Chondrocyte (in vitro differentiated cells): ENCODE measurements around the gene GRIK4. TPM values are rescaled to one million over a fixed set of nuclear protein-coding genes. Genes with fewer than 3 reads are reported as not detected.

Source experiments
- DNase-seq: peaks from one replicate; pipeline ENCODE4 v3.0.0; 2021; ENCODE audit warnings: mixed read lengths, low spot score
- H3K27ac Mint-ChIP-seq: one replicate; pipeline ENCODE4 v1.8.0; 2021; ENCODE audit warnings: mild to moderate bottlenecking, moderate library complexity, mixed read lengths; ENCODE audit not compliant: unreplicated experiment
- H3K27me3 Mint-ChIP-seq: 2 replicates; pipeline ENCODE4 v1.8.0; 2021; ENCODE audit warnings: low read depth, mixed read lengths
- H3K36me3 Mint-ChIP-seq: 2 replicates; pipeline ENCODE4 v1.8.0; 2021; ENCODE audit warnings: low read depth, mixed read lengths
- H3K4me1 Mint-ChIP-seq: 2 replicates; pipeline ENCODE4 v1.8.0; 2021; ENCODE audit warnings: low read depth, mild to moderate bottlenecking, mixed read lengths
- H3K4me3 Mint-ChIP-seq: one replicate; pipeline ENCODE4 v1.8.0; 2021; ENCODE audit warnings: mild to moderate bottlenecking, moderate library complexity, mixed read lengths; ENCODE audit not compliant: unreplicated experiment
- H3K9me3 Mint-ChIP-seq: 2 replicates; pipeline ENCODE4 v1.8.0; 2021; ENCODE audit warnings: low read depth, mixed read lengths
- total RNA-seq: library from RNA; stranded (reverse); gene quantifications from 3 replicates; pipeline ENCODE4 v1.2.1, GENCODE V29; 2021
- TF ChIP-seq, protein P1 (sequence below): fragments of 200-600 bp; sonication (generic); IDR thresholded peaks from 2 replicates; pipeline ENCODE4 v1.5.0; 2021; ENCODE audit warnings: antibody characterized with exemption, mild to moderate bottlenecking, moderate library complexity

The GRIK4 gene
- total RNA-seq, 1 donor from 2014 or later = 0.37 TPM

DNA sequence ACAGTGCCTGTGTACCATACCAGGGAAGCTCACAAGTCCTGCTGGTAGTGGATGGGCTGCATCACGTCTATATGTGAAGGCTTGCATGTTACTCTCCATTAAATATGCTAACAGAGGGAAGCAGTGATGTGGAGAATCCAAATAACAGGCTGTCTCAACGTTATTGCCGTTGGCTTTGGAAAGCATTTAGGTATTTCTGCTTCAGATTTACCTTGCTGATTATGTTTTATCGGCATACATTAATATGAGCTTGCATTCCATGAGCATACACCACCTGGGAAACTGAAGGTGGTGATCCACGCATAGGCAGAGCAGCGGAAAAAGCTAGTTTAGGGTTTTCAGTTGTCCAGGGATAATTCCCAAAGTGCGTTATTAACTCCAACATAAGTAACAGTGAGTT, 175.0 kb downstream of the GRIK4 start:
- H3K4me1 Mint-ChIP-seq = no peaks in the 10 kb centered on the region
- H3K36me3 Mint-ChIP-seq = no peaks in the 10 kb centered on the region
- DNase-seq = no peak
- TF ChIP-seq, protein P1, sequence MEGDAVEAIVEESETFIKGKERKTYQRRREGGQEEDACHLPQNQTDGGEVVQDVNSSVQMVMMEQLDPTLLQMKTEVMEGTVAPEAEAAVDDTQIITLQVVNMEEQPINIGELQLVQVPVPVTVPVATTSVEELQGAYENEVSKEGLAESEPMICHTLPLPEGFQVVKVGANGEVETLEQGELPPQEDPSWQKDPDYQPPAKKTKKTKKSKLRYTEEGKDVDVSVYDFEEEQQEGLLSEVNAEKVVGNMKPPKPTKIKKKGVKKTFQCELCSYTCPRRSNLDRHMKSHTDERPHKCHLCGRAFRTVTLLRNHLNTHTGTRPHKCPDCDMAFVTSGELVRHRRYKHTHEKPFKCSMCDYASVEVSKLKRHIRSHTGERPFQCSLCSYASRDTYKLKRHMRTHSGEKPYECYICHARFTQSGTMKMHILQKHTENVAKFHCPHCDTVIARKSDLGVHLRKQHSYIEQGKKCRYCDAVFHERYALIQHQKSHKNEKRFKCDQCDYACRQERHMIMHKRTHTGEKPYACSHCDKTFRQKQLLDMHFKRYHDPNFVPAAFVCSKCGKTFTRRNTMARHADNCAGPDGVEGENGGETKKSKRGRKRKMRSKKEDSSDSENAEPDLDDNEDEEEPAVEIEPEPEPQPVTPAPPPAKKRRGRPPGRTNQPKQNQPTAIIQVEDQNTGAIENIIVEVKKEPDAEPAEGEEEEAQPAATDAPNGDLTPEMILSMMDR = no peak
- no peak overlapping the region for H3K27ac Mint-ChIP-seq
- peaks cover 58% of the 10 kb centered on the region for H3K27me3 Mint-ChIP-seq
- no peak overlapping the region for H3K4me3 Mint-ChIP-seq
- H3K9me3 Mint-ChIP-seq = no peaks in the 10 kb centered on the region

DNA sequence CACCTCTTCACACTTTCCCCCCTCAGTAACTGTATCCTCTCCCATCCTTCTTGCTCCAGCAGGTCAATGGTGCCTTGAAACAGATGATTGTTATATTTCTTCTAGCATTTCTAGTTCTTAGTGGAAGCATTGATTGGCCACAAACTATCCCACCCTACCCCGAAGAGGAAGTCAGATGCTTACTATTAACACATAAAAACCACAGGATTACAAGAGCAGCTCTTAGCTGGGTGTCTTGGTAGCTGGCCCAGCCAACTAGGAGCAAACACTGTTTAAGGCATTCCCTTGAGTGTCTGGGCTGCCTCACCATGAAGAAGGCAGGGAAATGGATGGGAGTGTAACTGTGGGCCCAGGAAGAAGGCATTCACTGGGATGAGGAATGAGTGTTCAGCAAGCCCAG, 176.6 kb downstream of the GRIK4 start:
- DNase-seq = no peak
- H3K9me3 Mint-ChIP-seq = no peaks in the 10 kb centered on the region
- TF ChIP-seq, protein P1 = no peak
- no peak overlapping the region for H3K27ac Mint-ChIP-seq
- H3K4me1 Mint-ChIP-seq = no peaks in the 10 kb centered on the region
- H3K36me3 Mint-ChIP-seq = peaks cover 2% of the 10 kb centered on the region
- H3K4me3 Mint-ChIP-seq = no peak overlapping the region
- H3K27me3 Mint-ChIP-seq = peaks cover 60% of the 10 kb centered on the region

DNA sequence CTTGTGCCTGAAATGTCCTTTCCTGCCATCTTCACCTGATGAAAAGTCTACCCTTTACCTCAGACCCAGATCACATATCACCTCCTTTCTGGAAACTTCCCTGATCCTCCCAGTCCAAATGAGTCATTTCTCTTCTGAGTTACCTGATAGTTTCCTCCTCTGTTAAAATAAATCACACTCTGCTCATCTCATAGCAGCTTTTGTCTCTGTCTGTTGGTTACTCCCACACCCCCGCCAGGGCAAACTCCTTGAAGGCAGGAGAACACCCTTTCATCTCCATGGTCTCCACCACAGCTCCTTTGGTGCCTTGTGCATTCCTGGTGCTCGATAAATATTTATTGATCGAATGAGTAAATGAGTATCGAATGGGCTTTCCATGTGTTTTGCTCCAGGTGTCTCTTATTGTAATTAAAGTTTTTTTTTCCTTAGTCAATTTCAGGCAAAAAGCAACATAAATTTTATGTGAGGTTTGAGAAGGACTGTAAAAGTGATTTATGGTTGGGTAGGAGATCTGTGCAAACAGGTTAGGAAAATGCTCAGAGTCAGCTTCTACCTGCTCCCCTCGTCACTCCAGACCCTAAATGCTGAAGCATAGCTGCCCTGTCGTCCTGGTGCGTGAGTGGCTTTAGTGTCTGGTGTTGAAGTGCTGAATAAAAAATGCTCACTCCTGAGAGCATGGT, 178.2 kb downstream of the GRIK4 start:
- peaks cover 2% of the 10 kb centered on the region for H3K36me3 Mint-ChIP-seq
- no peak overlapping the region for H3K27ac Mint-ChIP-seq
- H3K27me3 Mint-ChIP-seq = peaks cover 55% of the 10 kb centered on the region
- H3K9me3 Mint-ChIP-seq = no peaks in the 10 kb centered on the region
- TF ChIP-seq, protein P1 = no peak
- no peak overlapping the region for H3K4me3 Mint-ChIP-seq
- no peak for DNase-seq
- H3K4me1 Mint-ChIP-seq = no peaks in the 10 kb centered on the region

DNA sequence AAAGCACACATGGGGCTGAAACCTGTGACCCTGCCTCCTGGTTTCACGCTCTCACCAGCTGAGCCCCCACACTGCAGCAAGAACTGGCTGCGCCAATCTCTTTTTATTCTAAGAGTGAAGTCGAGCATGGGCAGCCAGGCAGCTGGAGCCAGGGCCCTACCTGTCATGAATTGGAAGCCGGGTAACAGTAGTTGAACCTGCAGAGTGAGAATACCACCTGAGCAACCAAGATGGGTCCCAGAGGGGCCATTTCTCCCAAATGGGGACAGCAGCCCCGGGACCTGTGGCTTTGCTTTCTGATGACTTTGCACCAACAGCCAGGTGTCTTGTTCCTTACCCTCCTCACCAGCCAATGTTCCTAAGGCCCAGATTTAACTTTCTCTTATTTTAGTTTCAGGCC, 178.9 kb downstream of the GRIK4 start:
- Mint-ChIP-seq H3K27me3 (peaks cover 51% of the 10 kb centered on the region), H3K4me1 (no peaks in the 10 kb centered on the region), H3K27ac (no peak overlapping the region), H3K36me3 (peaks cover 2% of the 10 kb centered on the region), H3K4me3 (no peak overlapping the region), H3K9me3 (no peaks in the 10 kb centered on the region)
- TF ChIP-seq, protein P1 = no peak
- no peak for DNase-seq

DNA sequence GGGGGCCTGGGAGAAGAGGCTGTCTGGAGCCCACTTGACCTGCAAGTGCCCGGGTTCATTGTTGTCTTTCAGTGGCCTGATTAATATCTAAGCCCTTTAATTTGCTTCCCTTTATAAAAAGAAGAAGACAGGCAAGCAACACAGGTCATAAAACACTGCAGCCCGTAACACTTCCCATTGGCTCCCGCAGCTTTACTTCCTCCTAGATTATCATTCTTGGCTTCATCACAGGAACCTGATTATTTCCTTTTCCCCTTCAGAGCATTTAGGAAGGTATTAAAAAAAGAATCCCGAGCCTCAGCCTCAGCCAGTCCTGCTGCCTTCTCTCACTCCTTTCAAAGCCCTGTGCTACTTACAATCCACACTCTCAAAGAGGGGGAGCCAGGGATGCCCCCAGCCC, 183.2 kb downstream of the GRIK4 start:
- no peaks in the 10 kb centered on the region for H3K9me3 Mint-ChIP-seq
- no peak overlapping the region for H3K4me3 Mint-ChIP-seq
- H3K4me1 Mint-ChIP-seq = no peaks in the 10 kb centered on the region
- H3K27ac Mint-ChIP-seq = no peak overlapping the region
- TF ChIP-seq, protein P1 = no peak
- H3K27me3 Mint-ChIP-seq = peaks cover 39% of the 10 kb centered on the region
- DNase-seq = no peak
- peaks cover 2% of the 10 kb centered on the region for H3K36me3 Mint-ChIP-seq
